ENCODE measurements around the gene SLC26A11. TPM values are rescaled to one million over a fixed set of nuclear protein-coding genes. Genes with fewer than 3 reads are reported as not detected.

Gene SLC26A11
- total RNA-seq, 1 donor from 2014 or later: 27.7 TPM

DNA sequence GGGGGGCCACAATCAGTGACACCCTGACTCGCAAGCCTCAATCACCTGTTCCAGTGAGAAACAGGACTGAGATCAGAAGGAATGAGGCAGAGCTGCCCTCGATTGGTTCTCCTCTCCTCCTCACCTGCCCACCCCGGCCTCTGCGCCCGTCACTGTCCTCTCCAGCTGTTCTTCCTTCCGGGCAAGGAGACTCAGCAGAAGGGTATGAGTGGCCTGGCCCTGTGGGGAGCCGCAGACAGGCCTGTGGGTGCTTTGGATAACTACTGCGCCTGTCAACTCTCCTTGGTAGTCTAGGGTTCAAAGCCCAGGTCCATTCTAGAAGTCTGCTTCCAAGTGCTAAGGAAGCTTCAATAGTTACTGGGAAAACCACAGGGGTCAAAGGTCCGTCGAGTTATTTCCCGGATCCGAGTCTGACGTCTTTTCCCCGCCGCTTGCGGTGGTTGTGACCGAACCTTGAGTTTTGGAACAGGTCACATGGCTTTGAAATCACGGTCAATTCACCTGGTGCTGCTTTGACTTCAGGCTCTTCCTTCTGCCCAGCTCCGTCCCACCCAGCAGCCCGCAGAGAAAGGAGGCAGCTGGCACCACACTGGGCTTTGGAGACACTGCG lies 42.1 kb upstream of the SLC26A11 start:
- H3K36me3 Mint-ChIP-seq (ENCODE audit: low read depth): no peaks in the 10 kb centered on the region
- H3K27me3 Mint-ChIP-seq (ENCODE audit: low read depth): no peaks in the 10 kb centered on the region
- no peak overlapping the region for H3K27ac Mint-ChIP-seq (ENCODE audit: unreplicated experiment)
- DNase-seq (ENCODE audit: low read depth, low spot score): no peak
- TF ChIP-seq, protein P1, sequence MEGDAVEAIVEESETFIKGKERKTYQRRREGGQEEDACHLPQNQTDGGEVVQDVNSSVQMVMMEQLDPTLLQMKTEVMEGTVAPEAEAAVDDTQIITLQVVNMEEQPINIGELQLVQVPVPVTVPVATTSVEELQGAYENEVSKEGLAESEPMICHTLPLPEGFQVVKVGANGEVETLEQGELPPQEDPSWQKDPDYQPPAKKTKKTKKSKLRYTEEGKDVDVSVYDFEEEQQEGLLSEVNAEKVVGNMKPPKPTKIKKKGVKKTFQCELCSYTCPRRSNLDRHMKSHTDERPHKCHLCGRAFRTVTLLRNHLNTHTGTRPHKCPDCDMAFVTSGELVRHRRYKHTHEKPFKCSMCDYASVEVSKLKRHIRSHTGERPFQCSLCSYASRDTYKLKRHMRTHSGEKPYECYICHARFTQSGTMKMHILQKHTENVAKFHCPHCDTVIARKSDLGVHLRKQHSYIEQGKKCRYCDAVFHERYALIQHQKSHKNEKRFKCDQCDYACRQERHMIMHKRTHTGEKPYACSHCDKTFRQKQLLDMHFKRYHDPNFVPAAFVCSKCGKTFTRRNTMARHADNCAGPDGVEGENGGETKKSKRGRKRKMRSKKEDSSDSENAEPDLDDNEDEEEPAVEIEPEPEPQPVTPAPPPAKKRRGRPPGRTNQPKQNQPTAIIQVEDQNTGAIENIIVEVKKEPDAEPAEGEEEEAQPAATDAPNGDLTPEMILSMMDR (conservative IDR thresholded peaks at IDR 0.05): no peak
- no peaks in the 10 kb centered on the region for H3K9me3 Mint-ChIP-seq
- H3K4me3 Mint-ChIP-seq: no peak overlapping the region
- H3K4me1 Mint-ChIP-seq: peaks cover under 1% of the 10 kb centered on the region

DNA sequence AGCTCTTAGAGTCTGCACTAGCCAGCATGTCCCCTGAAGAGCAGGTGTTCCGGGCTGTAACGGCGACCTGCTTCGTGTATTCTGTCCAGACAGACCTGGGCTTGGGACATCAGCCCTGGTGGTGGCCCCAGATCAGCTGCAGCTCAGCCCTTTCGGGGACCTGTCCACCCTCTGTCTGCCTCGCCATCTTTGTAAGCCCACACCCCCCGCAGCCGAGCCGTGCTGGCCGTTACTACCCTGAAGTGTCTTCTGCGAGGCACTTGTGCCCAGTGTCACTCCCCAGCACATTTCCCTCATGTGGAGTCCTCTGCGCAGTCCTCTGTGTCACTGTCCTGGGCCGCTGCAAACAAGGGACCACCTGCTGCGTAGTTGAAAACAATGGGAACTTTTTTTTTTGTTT lies 40.0 kb upstream of the SLC26A11 start:
- Mint-ChIP-seq H3K36me3 (ENCODE audit: low read depth) (no peaks in the 10 kb centered on the region), H3K27ac (ENCODE audit: unreplicated experiment) (no peak overlapping the region), H3K4me3 (no peak overlapping the region), H3K27me3 (ENCODE audit: low read depth) (no peaks in the 10 kb centered on the region), H3K4me1 (peaks cover 8% of the 10 kb centered on the region), H3K9me3 (no peaks in the 10 kb centered on the region)
- no peak for DNase-seq (ENCODE audit: low read depth, low spot score)
- TF ChIP-seq, protein P1 (conservative IDR thresholded peaks at IDR 0.05): no peak

DNA sequence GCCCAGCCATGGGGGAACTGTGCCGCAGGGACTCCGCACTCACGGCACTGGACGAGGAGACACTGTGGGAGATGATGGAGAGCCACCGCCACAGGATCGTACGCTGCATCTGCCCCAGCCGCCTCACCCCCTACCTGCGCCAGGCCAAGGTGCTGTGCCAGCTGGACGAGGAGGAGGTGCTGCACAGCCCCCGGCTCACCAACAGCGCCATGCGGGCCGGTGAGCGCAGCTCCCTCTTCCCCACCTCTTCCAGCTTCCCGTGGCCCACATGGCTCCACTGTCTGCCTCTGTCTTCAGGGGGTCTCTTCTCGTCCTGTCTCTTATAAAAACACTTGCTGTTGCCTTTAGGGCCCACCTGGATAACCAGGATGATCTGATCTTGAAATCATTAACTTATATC lies 38.8 kb upstream of the SLC26A11 start:
- Mint-ChIP-seq H3K27me3 (ENCODE audit: low read depth) (no peaks in the 10 kb centered on the region), H3K4me1 (peaks cover 14% of the 10 kb centered on the region), H3K36me3 (ENCODE audit: low read depth) (no peaks in the 10 kb centered on the region), H3K9me3 (no peaks in the 10 kb centered on the region), H3K4me3 (no peak overlapping the region), H3K27ac (ENCODE audit: unreplicated experiment) (no peak overlapping the region)
- TF ChIP-seq, protein P1 (conservative IDR thresholded peaks at IDR 0.05): no peak
- no peak for DNase-seq (ENCODE audit: low read depth, low spot score)

DNA sequence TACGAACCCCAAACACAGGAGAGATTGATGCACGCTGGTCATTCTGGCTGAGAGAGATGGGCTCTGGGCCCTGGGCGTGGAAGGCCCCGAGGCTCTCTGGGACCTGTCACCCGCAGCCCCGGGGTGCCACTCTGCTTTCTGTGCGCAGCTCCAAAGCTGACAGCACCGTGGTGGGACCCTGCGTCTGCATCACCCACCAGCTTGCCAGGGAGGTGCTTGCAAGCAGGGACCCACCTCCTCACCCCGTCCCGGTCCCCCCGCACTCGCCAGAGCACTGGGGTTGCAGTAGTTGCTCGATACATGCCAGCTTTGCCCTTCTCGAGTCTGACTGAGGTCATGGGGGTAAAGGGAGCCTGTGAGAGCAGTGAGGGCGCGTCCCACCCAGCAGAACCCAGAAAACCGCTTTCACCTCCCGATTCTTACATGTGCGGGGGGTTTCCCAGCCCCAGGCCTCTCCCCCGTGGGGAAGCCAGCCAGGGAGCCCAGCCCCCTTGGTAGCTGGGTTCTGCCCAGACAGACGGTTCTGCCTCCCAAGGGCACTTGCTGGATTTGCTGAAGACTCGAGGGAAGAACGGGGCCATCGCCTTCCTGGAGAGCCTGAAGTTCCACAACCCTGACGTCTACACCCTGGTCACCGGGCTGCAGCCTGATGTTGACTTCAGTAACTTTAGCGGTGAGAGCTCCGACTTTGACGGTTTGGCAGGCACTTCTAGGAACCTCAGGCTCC lies 37.9 kb upstream of the SLC26A11 start:
- no peak for DNase-seq (ENCODE audit: low read depth, low spot score)
- TF ChIP-seq, protein P1 (conservative IDR thresholded peaks at IDR 0.05): no peak
- H3K27ac Mint-ChIP-seq (ENCODE audit: unreplicated experiment): no peak overlapping the region
- no peaks in the 10 kb centered on the region for H3K36me3 Mint-ChIP-seq (ENCODE audit: low read depth)
- no peaks in the 10 kb centered on the region for H3K9me3 Mint-ChIP-seq
- no peaks in the 10 kb centered on the region for H3K27me3 Mint-ChIP-seq (ENCODE audit: low read depth)
- H3K4me1 Mint-ChIP-seq: peaks cover 14% of the 10 kb centered on the region
- H3K4me3 Mint-ChIP-seq: no peak overlapping the region

DNA sequence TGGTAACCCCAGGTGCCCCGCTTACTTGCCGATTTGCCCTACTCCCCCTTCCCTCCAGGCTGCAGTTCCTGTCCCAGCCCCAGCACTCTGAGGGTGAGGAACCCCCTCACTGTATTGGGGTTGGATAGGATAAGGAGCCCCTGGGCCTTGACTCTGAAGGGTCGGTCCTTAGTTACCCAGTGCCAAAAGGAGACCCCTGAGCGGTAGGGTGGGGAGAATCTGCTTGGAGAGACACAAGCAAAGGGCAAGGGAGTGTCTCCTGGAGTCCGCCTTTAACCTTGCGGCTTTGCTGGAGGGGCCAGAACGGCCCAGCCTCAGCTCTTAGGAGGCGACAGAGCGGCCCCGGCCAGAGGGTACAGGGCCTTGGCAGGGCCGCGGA lies 37.4 kb upstream of the SLC26A11 start:
- Mint-ChIP-seq H3K27me3 (ENCODE audit: low read depth) (no peaks in the 10 kb centered on the region), H3K4me1 (peaks cover 14% of the 10 kb centered on the region), H3K4me3 (no peak overlapping the region), H3K36me3 (ENCODE audit: low read depth) (no peaks in the 10 kb centered on the region), H3K9me3 (no peaks in the 10 kb centered on the region), H3K27ac (ENCODE audit: unreplicated experiment) (no peak overlapping the region)
- TF ChIP-seq, protein P1 (conservative IDR thresholded peaks at IDR 0.05): no peak
- no peak for DNase-seq (ENCODE audit: low read depth, low spot score)
